Natural killer cell treated with Interleukin-12 subunit alpha and Interleukin-12 subunit beta and Interleukin-15 and Interleukin-18, amount 100 ng/mL, for 72 hours (primary cell): ENCODE measurements around the gene FCSK. TPM values are rescaled to one million over a fixed set of nuclear protein-coding genes. Genes with fewer than 3 reads are reported as not detected.
A peak's percentile ranks its signal among the peaks of the same experiment; 100 is the strongest.
"Not testable (repeated sequence)": the region's sequence is repeated elsewhere in the genome, so short reads cannot be mapped to it uniquely, and the experiment has no call there.

ENCODE experiments used
- ATAC-seq, 2 donors: fragments of 150-1000 bp; cut with Tn5 transposase in 1 of 2; sonication (Bioruptor Pico), chemical (Tn5 transposase) in 1 of 2; 2 replicates each; pipeline ENCODE4 v1.10.0; 2021
- DNase-seq: peaks from one replicate; pipeline ENCODE4 v3.0.0; 2022; ENCODE audit warnings: low spot score
- H3K27ac Mint-ChIP-seq, 2 donors: 1 replicate in 1 of 2; 2 replicates in 1 of 2; pipeline ENCODE4 v1.8.0; 2022; ENCODE audit warnings: mixed read lengths in 2 of 2, mild to moderate bottlenecking in 1 of 2, moderate library complexity in 1 of 2
- H3K27me3 Mint-ChIP-seq, 2 donors: 1 replicate in 1 of 2; 2 replicates in 1 of 2; pipeline ENCODE4 v1.8.0; 2022; ENCODE audit warnings: mixed read lengths in 2 of 2
- H3K36me3 Mint-ChIP-seq: one replicate; pipeline ENCODE4 v1.8.0; 2022; ENCODE audit warnings: mixed read lengths
- H3K4me1 Mint-ChIP-seq, 2 donors: 1 replicate in 1 of 2; 2 replicates in 1 of 2; pipeline ENCODE4 v1.8.0; 2022; ENCODE audit warnings: low read depth in 2 of 2, mixed read lengths in 2 of 2, mild to moderate bottlenecking in 1 of 2
- H3K4me3 Mint-ChIP-seq: one replicate; pipeline ENCODE4 v1.8.0; 2022; ENCODE audit warnings: mixed read lengths
- H3K9me3 Mint-ChIP-seq: 2 replicates; pipeline ENCODE4 v1.8.0; 2022; ENCODE audit warnings: mixed read lengths
- total RNA-seq, 2 donors: library from RNA; stranded (reverse); gene quantifications; one replicate each; pipeline ENCODE4 v1.2.3, GENCODE V29; 2022

The FCSK gene
- total RNA-seq, 2 donors from 2014 or later, result 19.4 to 35.2 TPM

DNA sequence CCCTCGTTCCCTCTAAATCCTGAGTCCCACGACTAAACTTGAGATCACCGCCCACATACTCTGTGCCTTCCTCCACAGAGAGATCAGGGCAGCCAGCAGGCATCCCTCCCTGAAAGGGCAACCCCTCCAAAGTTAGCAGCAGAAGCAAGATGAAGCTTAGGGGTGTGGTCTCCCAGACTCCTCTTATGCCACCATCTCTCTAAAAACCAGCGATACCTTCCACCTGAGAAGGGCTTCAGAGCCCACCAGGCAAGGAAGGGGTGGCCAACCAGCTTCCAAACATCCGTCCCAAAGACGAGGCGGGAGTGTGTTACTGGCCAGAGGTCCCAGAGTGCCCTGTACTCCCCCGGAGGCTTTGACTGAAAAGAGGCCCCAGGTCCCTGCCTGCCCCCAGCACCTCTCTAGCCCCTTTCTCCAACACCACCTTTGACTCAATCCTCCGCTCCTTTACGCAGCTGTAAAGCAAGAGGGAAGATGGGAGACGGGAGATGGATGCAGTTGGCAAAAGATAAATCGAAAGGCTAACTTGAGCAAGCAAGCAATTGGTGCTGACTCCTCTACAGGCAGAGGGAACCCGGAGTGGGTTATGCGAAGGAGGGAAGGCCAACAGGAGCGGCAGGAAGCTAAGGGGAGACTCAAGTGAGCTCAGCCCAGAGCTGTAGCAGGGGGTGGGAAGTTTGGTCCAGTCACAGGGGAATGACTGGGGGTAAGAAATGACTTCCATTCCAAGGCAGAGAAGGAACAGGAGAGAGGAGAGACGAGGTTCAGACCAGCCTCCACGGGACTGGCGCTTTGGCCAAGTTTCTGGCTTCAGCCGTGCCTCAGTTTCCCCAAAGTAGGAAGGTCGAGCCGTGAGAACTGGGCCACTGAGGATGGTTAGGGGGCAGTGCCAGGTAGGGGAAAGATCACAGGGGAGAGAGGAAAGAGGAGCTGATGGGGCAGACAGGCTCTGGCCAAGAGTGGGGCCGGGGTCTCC, 16.5 kb upstream of the FCSK start:
- H3K4me1 Mint-ChIP-seq, result peaks cover 27 to 30% of the 10 kb centered on the region in 2 donors
- peak overlapping the region; percentile 100 for H3K4me3 Mint-ChIP-seq
- no peaks in the 10 kb centered on the region for H3K9me3 Mint-ChIP-seq
- no peak for DNase-seq
- H3K36me3 Mint-ChIP-seq, result peaks cover 5% of the 10 kb centered on the region
- ATAC-seq, result no peak
- peak overlapping the region; percentile 88 to 96 for H3K27ac Mint-ChIP-seq
- no peaks in the 10 kb centered on the region for H3K27me3 Mint-ChIP-seq

DNA sequence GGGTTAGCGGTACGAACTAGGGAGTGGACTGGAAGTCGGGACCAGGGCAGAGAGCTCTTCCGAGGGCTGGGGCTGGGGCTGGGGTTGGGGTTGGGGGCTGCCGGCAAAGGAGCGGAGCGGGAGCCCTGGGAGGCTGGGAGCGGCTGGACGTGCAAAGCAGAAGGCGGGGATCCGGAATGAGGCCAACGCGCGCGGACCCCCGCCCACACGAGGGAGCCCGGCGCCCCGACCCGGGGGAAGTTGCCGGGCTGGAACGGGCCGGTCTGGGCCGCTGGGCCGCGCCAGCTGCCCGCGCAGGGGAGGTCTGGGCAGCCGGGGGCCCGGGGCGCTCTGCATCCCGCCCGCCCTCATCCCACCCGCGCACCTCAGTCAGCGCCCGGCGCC, 15.8 kb upstream of the FCSK start:
- H3K27me3 Mint-ChIP-seq, result no peaks in the 10 kb centered on the region
- no peaks in the 10 kb centered on the region for H3K9me3 Mint-ChIP-seq
- peak overlapping the region; percentile 100 for H3K4me3 Mint-ChIP-seq
- H3K27ac Mint-ChIP-seq, result peak overlapping the region; percentile 88 to 96
- H3K4me1 Mint-ChIP-seq, result peaks cover 23 to 26% of the 10 kb centered on the region in 2 donors
- DNase-seq, result no peak
- no peak for ATAC-seq
- peaks cover 5% of the 10 kb centered on the region for H3K36me3 Mint-ChIP-seq

DNA sequence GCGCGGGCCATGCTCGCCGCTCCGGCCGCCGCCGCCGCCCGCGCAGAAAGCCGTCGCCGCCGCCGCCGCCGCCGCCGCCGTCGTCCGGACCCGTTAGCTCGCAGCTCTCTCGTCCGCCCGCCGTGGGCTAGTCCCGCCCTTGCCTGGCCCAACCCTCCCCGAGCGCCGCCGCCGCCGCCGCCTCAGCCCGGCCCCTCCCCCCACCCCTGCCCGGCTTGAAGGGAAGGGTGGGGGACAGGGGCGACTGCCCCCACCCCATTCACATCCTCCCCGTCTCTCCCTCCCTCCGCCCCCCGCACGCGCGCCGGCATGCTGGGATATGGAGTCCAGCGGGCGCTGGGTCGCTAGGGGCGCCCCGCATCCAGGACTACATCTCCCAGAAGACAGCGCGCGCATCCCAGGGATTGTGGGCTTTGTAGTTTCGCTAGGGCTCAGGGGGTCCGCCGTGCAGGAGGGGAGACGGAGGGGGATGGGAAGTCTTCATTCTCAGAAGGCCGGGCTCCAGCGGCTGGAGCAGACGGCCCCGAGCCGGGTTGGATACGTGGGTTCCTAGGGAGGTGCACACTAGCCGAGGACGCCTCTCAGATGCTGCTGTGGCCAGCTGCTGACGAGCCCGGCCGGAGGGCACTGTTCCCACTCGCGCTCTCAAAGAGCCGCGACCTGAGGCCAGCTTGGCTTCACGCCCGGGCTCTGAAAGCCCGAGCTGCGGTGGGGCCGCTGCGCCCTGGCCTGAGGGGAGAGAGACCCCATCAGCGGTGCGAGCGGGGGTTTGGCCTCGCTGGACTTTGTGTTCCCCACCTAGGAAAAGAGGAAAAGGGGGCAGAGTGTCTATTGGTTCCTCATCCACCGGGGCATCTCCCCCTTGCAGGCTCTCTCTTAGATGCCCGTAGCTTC, 15.2 kb upstream of the FCSK start, which contains the start of gene ST3GAL2:
ST3GAL2 (minus strand) TSS at position 132 of the 894 bp plus-strand sequence. CDS start 40,570 bp downstream, outside the sequence.
- Mint-ChIP-seq H3K4me3 (peak within 1 kb of the TSS; percentile 100), H3K9me3 (no peaks in the 10 kb centered on the region), H3K4me1 (peaks cover 19 to 21% of the 10 kb centered on the region in 2 donors), H3K27me3 (no peaks in the 10 kb centered on the region), H3K36me3 (peaks cover 5% of the 10 kb centered on the region), H3K27ac (peak within 1 kb of the TSS; percentile 88 to 96)
- peak; percentile 99 for ATAC-seq
- peak; percentile 94 for DNase-seq

DNA sequence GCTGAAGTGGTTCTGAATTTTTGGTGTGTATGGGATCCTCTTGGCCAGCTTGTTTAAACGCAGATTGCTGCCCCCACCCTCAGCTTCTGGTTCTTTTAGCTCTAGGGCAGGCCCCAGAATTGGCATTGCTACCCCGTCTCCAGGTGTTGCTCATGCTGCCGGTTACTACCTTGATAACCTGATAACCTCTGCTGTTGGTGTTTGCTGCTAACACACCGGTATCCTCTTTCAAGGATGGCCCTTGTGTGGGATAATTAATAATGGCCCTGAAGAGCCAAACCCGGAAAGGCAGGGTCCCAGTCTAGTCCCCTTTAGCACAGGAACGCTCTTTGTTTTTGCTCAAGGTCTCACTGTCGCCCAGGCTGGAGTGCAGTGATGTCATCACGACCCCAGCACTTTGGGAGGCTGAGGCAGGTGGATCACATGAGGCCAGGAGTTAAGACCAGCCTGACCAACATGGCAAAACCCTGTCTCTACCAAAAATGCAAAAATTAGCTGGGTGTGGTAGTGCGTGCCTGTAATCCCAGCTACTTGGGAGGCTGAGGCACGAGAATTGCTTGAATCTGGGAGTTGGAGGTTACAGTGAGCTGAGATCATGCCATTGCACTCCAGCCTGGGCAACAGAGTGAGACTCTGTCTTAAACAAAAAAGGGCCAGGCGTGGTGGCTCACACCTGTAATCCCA, 14.2 kb upstream of the FCSK start:
- peak overlapping the region; percentile 86 for H3K4me3 Mint-ChIP-seq
- no peaks in the 10 kb centered on the region for H3K9me3 Mint-ChIP-seq
- H3K4me1 Mint-ChIP-seq, result peaks cover 19 to 21% of the 10 kb centered on the region in 2 donors
- peak overlapping the region; percentile 73 to 86 for H3K27ac Mint-ChIP-seq
- H3K27me3 Mint-ChIP-seq, result no peaks in the 10 kb centered on the region
- no peak for ATAC-seq
- no peak for DNase-seq
- H3K36me3 Mint-ChIP-seq, result peaks cover 5% of the 10 kb centered on the region

DNA sequence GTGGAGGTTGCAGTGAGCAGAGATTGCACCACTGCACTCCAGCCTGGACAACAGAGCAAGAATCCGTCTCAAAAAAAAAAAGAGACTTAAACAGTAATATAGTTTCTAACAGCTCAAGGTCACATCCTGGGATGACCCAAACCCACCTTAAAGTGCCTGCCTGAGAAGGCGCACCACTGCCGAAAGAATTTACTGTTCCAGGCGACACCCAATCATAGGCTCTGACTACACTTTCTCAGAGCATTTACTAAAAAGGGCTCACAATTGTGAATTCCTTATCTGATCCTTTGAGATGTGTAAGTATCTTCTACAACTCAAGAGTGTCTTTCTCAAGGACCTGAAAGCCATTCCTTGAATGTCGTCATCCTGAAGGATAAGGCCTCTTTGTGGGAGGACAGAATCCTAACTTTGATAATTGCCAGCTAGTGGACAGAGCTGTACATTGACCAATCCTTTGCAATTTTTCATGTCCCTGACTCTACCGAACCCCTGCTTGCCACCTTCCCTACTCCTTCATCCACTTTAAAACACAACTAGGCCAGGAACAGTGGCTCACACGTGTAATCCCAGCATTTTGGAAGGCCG, 12.9 kb upstream of the FCSK start:
- Mint-ChIP-seq H3K9me3 (no peaks in the 10 kb centered on the region), H3K4me3 (no peak overlapping the region), H3K27ac (no peak overlapping the region)

DNA sequence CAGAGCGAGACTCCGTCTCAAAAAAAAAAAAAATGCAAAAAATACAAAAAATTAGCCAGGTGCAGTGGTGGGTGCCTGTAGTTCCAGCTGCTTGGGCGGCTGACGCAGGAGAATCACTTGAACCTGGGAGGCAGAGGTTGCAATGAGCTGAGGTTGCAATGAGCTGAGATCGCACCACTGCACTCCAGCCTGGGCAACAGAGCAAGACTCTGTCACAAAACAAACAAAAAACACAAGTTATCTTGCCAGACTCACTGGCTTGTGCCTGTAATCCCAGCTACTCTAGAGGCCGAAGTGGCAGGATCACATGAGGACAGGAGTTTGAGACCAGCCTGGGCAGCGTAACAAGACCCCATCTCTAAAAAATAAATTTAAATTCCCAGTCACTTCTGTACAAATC, 12.1 kb upstream of the FCSK start:
- H3K9me3 Mint-ChIP-seq, result no peaks in the 10 kb centered on the region
- peaks cover 10 to 11% of the 10 kb centered on the region in 2 donors for H3K4me1 Mint-ChIP-seq
- no peak for DNase-seq
- H3K27ac Mint-ChIP-seq, result no peak overlapping the region
- ATAC-seq, result no peak
- H3K27me3 Mint-ChIP-seq, result no peaks in the 10 kb centered on the region
- H3K36me3 Mint-ChIP-seq, result peaks cover 5% of the 10 kb centered on the region
- no peak overlapping the region for H3K4me3 Mint-ChIP-seq

More for the DNA sequence above, 12.9 kb upstream of the FCSK start:
- ATAC-seq (no peak), DNase-seq (no peak)
- Mint-ChIP-seq H3K4me1 (peaks cover 17 to 19% of the 10 kb centered on the region in 2 donors), H3K36me3 (peaks cover 5% of the 10 kb centered on the region), H3K27me3 (no peaks in the 10 kb centered on the region)

DNA sequence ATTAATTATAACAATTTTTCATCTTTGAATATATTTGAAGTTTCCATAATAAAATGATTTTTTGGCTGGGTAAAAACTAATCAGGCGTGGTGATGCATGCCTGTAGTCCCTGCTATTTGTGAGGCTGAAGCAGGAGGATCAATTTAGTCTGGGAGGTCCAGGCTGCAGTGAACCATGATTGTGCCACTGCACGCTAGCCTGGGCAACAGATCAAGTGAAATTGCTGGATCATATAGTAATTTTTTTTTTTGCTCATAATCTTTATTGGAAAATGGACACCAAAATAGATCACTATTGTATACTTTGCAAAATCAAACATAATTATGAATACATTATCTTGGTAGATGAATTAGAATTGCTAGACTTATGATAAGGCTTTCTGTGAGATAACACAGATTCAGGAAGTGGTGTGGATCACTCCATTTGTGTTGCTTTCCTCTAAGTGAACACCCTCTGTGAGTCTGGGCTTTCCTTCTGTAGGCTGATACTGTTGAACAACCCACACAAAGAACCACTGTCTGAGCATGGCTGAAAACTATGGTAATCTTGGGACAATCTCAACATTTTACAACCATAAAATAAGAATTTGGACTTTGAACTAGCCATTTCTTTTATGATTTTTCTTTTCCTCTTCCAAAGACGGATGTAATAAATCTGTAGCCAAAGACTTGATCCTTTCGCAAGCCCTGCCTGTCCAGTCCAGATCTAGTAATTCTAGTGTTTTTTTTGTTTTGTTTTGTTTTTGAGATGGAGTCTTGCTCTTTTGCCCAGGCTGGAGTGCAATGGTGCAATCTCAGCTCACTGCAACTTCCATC, 9.9 kb upstream of the FCSK start:
- DNase-seq (no peak), ATAC-seq (no peak)
- no peaks in the 10 kb centered on the region for H3K9me3 Mint-ChIP-seq
- no peaks in the 10 kb centered on the region for H3K36me3 Mint-ChIP-seq
- no peaks in the 10 kb centered on the region for H3K27me3 Mint-ChIP-seq
- no peak overlapping the region for H3K27ac Mint-ChIP-seq
- no peak overlapping the region for H3K4me3 Mint-ChIP-seq
- no peaks in the 10 kb centered on the region for H3K4me1 Mint-ChIP-seq

DNA sequence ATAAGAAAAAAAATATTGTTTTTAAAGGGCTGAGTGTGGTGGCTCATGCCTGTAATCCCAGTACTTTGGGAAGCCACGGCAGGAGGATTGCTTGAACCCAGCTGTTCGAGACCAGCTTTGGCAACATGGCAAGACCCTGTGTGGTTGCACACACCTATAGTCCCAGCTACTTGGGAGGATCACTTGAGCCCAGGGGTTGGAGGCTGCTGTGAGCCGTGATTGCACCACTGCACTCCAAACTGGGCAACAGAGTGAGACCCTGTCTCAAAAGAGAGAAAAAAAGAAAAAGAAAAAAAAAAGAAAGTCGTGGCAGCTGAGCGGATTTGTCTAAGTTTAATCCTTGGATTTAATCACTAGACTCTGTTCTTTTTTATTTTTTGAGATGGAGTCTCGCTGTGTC, 6.3 kb upstream of the FCSK start:
- Mint-ChIP-seq H3K4me3 (no peak overlapping the region), H3K4me1 (peaks cover 0 to 4% of the 10 kb centered on the region in 2 donors), H3K9me3 (no peaks in the 10 kb centered on the region), H3K27me3 (no peaks in the 10 kb centered on the region), H3K36me3 (no peaks in the 10 kb centered on the region), H3K27ac (no peak overlapping the region)
- DNase-seq (no peak), ATAC-seq (no peak)

DNA sequence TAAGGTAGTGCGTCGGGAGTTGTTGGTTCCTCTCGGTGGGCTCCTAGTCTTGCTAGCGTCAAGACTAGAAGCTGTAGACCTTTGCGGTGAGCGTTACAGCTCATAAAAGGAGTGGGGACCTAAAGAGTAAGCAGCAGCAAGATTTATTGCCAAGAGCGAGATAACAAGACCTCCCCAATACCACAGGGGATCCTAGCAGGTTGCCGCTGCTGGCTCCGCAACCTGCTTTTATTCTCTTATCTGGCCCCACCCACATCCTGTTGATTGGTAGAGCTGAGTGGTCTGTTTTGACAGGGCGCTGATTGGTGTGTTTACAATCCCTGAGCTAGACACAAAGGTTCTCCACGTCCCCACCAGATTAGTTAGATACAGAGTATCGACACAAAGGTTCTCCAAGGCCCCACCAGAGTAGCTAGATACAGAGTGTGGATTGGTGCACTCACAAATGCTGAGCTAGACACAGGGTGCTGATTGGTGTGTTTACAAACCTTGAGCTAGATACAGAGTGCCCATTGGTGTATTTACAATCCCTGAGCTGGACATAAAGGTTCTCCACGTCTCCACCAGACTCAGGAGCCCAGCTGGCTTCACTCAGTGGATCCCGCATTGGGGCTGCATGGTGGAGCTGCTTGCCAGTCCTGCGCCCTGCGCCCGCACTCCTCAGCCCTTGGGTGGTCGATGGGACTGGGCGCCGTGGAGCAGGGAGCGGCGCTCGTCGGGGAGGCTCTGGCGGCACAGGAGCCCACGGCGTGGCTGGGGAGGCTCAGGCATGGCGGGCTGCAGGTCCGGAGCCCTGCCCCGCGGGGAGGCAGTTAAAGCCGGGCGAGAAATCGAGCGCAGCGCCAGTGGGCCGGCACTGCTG, 4.0 kb upstream of the FCSK start:
- peaks cover 11% of the 10 kb centered on the region in 2 donors for H3K4me1 Mint-ChIP-seq
- not testable (repeated sequence) for H3K4me3 Mint-ChIP-seq, H3K9me3 Mint-ChIP-seq, H3K27me3 Mint-ChIP-seq, H3K27ac Mint-ChIP-seq, DNase-seq, ATAC-seq, H3K36me3 Mint-ChIP-seq

DNA sequence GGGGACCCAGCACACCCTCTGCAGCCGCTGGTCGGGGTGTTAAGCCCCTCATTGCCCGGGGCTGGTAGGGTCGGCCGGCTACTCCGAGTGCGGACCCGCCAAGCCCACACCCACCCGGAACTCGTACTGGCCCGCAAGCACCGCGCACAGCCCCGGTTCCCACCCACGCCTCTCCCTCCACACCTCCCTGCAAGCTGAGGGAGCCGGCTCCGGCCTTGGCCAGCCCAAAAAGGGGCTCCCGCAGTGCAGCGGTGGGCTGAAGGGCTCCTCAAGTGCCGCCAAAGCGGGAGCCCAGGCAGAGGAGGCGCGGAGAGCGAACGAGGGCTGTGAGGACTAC, 3.4 kb upstream of the FCSK start:
- H3K9me3 Mint-ChIP-seq, H3K4me3 Mint-ChIP-seq, DNase-seq, H3K36me3 Mint-ChIP-seq, H3K27ac Mint-ChIP-seq, H3K27me3 Mint-ChIP-seq, ATAC-seq: not testable (repeated sequence)
- H3K4me1 Mint-ChIP-seq, result peaks cover 11% of the 10 kb centered on the region in 2 donors

DNA sequence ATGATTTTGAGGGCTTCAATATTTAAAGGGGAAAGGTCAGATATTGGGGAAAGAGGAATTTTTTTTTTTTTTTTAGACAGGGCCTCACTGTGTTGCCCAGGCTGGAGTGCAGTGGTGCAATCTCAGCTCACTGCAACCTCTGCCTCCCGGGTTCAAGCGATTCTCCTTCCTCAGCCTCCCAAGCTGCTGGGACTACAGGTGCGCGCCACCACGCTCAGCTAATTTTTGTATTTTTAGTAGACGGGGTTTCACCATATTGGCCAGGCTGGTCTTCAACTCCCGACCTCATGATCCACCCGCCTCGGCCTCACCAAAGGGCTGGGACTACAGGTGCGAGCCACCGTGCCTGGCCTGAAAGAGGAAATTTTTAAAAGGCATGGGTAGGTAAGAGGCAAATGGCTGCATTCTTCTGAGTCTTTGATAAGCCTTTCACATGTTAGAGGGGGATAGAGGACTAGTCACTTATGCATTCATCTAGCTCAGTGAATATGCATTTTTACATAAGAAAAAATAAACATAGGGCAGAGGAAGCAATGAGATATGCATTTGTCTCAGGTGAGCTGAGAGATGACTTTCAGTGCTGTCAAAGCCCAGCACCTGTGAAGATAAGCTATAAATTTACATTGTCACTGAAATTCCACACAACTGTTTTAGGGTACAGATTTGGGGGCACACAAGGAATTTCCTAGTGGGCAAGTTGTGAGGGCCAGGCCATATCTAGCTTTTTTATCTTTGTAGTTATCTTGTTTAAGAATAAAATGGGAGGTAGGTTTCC, 1.1 kb upstream of the FCSK start:
- Mint-ChIP-seq H3K27me3 (no peaks in the 10 kb centered on the region), H3K36me3 (no peaks in the 10 kb centered on the region), H3K4me1 (peaks cover 11% of the 10 kb centered on the region in 2 donors)

More for the DNA sequence above, 1.1 kb upstream of the FCSK start:
- ATAC-seq, result no peak
- H3K9me3 Mint-ChIP-seq, result no peaks in the 10 kb centered on the region
- H3K4me3 Mint-ChIP-seq, result peak overlapping the region; percentile 95
- peak overlapping the region; percentile 81 to 94 for H3K27ac Mint-ChIP-seq
- no peak for DNase-seq
